BLaER1 (cell line): Measurements from ENCODE around the gene IGFALS.

ENCODE experiments used
- H3K27ac ChIP-seq: shearing (Covaris generic); formaldehyde crosslinking; 2 replicates; pipeline ENCODE4 v1.8.1; 2022
- H3K27me3 ChIP-seq: shearing (Covaris generic); formaldehyde crosslinking; 2 replicates; pipeline ENCODE4 v1.8.1; 2022
- H3K36me3 ChIP-seq: shearing (Covaris generic); formaldehyde crosslinking; 2 replicates; pipeline ENCODE4 v1.8.1; 2022
- H3K4me1 ChIP-seq: shearing (Covaris generic); formaldehyde crosslinking; 2 replicates; pipeline ENCODE4 v1.8.1; 2022
- H3K4me2 ChIP-seq: shearing (Covaris generic); formaldehyde crosslinking; 2 replicates; pipeline ENCODE4 v1.8.1; 2022
- H3K4me3 ChIP-seq: shearing (Covaris generic); formaldehyde crosslinking; 2 replicates; pipeline ENCODE4 v1.8.1; 2022
- H3K9ac ChIP-seq: shearing (Covaris generic); formaldehyde crosslinking; 2 replicates; pipeline ENCODE4 v1.8.1; 2022
- H3K9me3 ChIP-seq: shearing (Covaris generic); formaldehyde crosslinking; 2 replicates; pipeline ENCODE4 v1.8.1; 2022
- H4K20me1 ChIP-seq: shearing (Covaris generic); formaldehyde crosslinking; 2 replicates; pipeline ENCODE4 v1.8.1; 2022
- Cebpa-rat ChIP-seq: shearing (Covaris generic); IDR thresholded peaks from 2 replicates; pipeline ENCODE4 v1.8.1; 2022

The IGFALS gene

DNA sequence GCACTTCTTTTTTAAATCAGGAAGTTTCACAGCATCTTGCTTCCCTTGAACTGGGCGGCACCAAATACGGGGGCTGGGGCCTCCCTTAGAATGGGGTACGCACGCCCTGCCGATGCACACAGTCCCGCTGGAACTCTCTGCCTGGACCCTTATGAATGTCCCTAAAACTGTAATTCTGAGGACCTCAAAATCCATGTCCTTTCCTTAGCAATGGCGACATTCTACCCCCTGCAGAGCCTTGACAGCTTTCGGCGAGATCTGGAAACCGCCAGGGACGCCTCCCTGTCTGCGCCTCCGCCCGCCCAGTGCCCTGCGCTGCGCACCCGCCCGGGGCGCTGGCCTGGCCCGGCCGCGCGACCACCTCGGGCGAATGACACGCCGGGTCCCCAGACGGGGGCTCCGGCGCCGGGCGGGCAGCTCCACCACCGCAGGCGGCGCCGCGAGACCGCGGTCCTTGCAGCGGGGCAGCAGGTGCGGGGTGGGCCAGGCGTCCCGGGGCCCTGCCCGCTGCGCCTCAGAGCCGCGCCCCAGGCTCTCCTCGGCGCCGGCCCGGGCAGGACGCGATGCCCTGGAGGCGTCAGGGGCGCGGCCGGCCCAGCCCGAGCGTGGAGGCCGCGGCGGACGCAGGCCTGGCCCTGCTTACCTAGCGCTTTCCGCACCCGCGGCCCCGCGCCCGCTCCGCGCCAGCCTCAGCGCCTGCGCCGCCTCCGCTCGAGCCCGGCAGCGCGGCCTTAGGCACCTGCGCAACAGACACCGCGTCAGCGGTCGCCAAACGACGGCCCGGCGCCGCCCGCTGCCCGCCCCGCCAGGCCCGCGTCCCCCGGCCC is 32.6 kb upstream of the IGFALS start:
- peaks cover 52% of the 10 kb centered on the region for H4K20me1 ChIP-seq
- peak overlapping the region; percentile 93 for H3K4me2 ChIP-seq
- peaks cover 26% of the 10 kb centered on the region for H3K36me3 ChIP-seq
- no peak for TF ChIP-seq Cebpa-rat
- H3K9me3 ChIP-seq = no peaks in the 10 kb centered on the region
- no peaks in the 10 kb centered on the region for H3K27me3 ChIP-seq
- H3K4me3 ChIP-seq = peak overlapping the region; percentile 94
- H3K4me1 ChIP-seq = peaks cover 36% of the 10 kb centered on the region
- peak overlapping the region; percentile 84 for H3K9ac ChIP-seq
- H3K27ac ChIP-seq = peak overlapping the region; percentile 72

DNA sequence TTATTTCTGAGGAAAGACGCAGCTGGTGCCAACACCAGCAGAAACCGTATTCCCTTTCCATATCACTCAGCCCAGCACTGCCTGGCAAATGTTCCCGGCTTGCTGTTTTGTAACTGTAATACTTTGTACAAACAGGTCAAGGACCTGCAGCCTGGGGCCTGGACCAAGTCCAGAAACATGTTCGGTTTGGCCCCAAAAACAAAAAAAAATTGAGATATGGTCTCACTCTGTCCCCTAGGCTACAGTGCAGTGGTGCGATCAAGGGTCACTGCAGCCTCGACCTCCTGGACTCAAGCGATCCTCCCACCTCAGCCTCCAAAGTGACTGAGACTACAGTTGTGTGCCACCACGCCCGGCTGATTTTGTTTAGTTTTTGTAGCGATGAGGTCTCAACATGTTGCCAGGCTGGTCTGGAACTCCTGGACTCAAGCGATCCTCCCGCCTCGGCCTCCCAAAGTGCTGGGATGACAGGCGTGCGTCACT is 31.9 kb upstream of the IGFALS start:
- H3K9me3 ChIP-seq = no peaks in the 10 kb centered on the region
- no peak for TF ChIP-seq Cebpa-rat
- no peaks in the 10 kb centered on the region for H3K27me3 ChIP-seq
- H3K4me2 ChIP-seq = peak overlapping the region; percentile 93
- H3K4me3 ChIP-seq = peak overlapping the region; percentile 94
- H3K36me3 ChIP-seq = peaks cover 30% of the 10 kb centered on the region
- H3K9ac ChIP-seq = peak overlapping the region; percentile 84; the same call in 1 of the 2 replicates
- H3K4me1 ChIP-seq = peaks cover 36% of the 10 kb centered on the region
- H4K20me1 ChIP-seq = peaks cover 56% of the 10 kb centered on the region
- no peak overlapping the region for H3K27ac ChIP-seq

DNA sequence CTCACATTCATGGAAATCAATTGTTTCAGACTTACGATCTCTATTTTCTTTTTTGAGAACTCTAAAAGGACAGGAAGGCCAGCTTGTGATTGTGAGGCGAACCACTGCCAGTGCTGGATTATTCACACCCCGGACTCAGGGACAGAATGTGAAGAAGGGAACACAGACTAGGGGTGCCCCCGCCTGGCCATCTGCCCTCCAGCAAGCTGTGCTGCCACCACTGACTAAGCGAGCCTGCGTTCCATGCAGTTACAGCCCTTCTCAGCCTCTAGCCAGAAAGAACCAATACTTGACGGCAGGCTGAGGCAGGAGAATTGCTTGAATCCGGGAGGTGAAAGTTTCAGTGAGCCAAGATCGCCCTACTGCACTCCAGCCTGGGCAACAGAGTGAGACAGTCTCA is 30.3 kb upstream of the IGFALS start:
- no peaks in the 10 kb centered on the region for H3K27me3 ChIP-seq
- no peak overlapping the region for H3K4me2 ChIP-seq
- no peak for TF ChIP-seq Cebpa-rat
- H3K4me1 ChIP-seq = peaks cover 26% of the 10 kb centered on the region
- no peak overlapping the region for H3K4me3 ChIP-seq
- no peaks in the 10 kb centered on the region for H3K9me3 ChIP-seq
- no peak overlapping the region for H3K27ac ChIP-seq
- peaks cover 41% of the 10 kb centered on the region for H3K36me3 ChIP-seq
- H3K9ac ChIP-seq = no peak overlapping the region
- peaks cover 48% of the 10 kb centered on the region for H4K20me1 ChIP-seq

DNA sequence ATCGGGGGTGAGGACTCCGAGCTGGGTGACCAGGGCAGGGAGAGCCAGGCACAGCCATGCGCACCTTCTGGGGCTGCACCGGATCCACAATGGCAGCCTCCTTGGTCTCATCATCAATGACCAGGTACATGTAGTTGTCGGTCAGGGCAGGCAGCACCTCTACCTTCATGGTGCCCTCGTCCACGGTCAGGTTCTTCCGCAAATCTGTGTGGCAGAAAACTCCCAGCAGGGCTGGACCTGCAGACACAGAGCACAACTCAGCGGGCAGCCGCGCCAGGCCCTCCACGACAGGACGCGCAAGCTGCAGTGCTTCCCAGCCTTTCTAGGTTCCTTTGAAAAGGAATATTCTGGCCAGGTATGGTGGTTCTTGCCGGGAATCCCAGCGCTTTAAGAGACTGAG is 29.3 kb upstream of the IGFALS start:
- no peaks in the 10 kb centered on the region for H3K27me3 ChIP-seq
- peaks cover 46% of the 10 kb centered on the region for H4K20me1 ChIP-seq
- no peaks in the 10 kb centered on the region for H3K9me3 ChIP-seq
- no peak overlapping the region for H3K4me3 ChIP-seq
- no peak for TF ChIP-seq Cebpa-rat
- no peak overlapping the region for H3K9ac ChIP-seq
- peaks cover 52% of the 10 kb centered on the region for H3K36me3 ChIP-seq
- H3K4me1 ChIP-seq = peaks cover 16% of the 10 kb centered on the region
- H3K27ac ChIP-seq = no peak overlapping the region
- no peak overlapping the region for H3K4me2 ChIP-seq

DNA sequence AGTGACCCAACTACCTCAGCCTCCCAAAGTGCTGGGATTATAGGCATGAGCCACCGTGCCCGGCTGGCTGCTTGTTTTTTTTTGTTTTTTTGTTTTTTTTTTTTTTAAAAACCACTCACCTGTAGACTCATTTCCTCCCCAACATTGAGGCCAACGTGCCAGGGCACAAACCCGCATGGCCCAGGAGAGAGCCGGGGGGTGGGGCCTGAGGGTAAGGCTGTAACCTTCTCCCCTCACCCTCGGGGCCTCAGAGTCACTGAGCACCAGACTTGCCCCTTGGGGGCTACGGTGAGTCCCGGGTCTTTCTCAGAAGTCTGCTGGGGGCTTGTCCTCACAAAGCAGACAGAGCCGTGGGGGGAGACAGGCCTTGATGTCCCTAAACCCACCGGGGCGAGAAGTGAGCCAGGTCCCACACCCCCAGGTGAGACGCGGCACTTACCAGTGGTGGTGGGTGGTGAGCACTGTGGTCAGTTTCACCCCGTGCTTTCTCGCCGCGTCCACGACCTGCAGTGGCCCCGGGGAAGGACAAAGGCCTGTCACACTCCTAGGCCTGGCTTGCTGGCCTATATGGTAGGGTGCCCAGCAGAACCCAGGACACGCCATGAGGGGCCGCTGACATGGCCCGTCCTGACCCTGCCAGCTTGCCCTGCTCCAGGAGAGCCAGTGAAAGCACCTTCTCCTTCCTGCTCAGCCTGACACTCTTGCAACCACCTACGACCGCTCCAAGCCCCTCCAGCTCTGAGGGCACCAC is 28.5 kb upstream of the IGFALS start:
- H3K4me3 ChIP-seq = no peak overlapping the region
- H3K4me1 ChIP-seq = peaks cover 11% of the 10 kb centered on the region
- peaks cover 46% of the 10 kb centered on the region for H4K20me1 ChIP-seq
- no peaks in the 10 kb centered on the region for H3K9me3 ChIP-seq
- no peak overlapping the region for H3K4me2 ChIP-seq
- H3K27ac ChIP-seq = no peak overlapping the region
- no peaks in the 10 kb centered on the region for H3K27me3 ChIP-seq
- H3K36me3 ChIP-seq = peaks cover 59% of the 10 kb centered on the region
- TF ChIP-seq Cebpa-rat = no peak
- no peak overlapping the region for H3K9ac ChIP-seq

DNA sequence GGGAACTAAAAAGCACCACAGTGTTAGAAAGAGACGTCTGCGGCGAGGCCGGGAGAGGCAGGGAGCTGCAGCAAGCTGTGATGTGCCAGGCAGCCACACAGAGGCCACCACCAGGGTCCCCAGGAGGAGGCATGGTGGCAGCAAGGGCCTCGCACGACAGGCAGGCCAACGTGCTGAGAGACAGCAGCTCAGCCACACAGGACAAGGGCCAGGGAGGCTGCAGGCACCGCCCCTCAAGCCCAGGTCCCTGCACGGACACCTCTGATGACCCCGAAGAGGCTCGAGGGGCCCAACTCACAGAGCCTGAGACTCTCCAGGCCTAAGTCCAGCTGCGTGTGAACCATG is 27.4 kb upstream of the IGFALS start:
- Histone ChIP-seq H3K9ac (no peak overlapping the region), H3K27me3 (no peaks in the 10 kb centered on the region), H3K4me1 (peaks cover 9% of the 10 kb centered on the region), H3K27ac (no peak overlapping the region), H4K20me1 (peaks cover 41% of the 10 kb centered on the region), H3K36me3 (peaks cover 70% of the 10 kb centered on the region), H3K4me3 (no peak overlapping the region), H3K9me3 (no peaks in the 10 kb centered on the region), H3K4me2 (no peak overlapping the region)
- TF ChIP-seq Cebpa-rat = no peak

DNA sequence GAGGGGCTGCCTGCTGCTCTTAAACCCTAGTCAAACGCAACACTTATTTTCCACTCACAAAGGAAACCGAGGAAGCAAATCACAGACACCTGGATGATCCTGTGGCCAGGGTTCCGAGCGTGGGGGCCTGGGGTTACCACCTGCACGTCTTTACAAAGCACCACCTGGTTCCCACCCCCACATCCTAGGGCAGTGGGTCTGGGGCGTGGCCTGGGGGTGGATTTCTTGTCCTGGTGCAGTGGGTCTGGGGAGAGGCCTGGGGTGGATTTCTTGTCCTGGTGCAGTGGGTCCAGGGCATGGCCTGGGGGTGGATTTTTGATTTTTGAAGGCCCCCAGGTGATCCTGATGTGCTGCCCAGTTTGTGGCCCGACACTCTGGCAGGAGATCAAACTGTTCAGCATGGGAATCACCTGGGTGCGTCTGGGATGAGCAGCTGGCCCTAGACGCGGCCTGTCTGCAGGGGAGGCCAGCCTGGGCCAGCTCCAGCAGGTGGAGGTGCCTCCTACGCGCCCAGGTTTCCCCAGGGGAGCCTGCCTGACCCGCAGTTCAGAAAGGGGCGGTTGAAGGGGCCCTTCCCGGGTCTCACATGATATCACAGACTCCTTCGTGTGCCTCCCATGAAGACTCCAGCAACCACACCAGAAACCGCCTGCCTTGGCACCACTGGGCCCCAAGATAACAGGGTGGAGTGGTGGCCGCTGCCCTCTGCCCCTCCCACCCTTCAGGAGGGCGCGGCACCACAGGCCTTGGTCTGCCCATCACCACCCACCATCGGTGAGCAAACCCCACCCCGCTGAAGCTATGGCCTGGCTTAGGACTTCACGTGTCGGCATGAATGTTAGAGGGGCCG is 26.8 kb upstream of the IGFALS start:
- H3K27me3 ChIP-seq = no peaks in the 10 kb centered on the region
- no peak overlapping the region for H3K27ac ChIP-seq
- no peak for TF ChIP-seq Cebpa-rat
- H3K4me1 ChIP-seq = peaks cover 4% of the 10 kb centered on the region
- H3K9ac ChIP-seq = no peak overlapping the region
- H3K4me3 ChIP-seq = no peak overlapping the region
- H3K9me3 ChIP-seq = no peaks in the 10 kb centered on the region
- H4K20me1 ChIP-seq = peaks cover 38% of the 10 kb centered on the region
- no peak overlapping the region for H3K4me2 ChIP-seq
- peaks cover 76% of the 10 kb centered on the region for H3K36me3 ChIP-seq

DNA sequence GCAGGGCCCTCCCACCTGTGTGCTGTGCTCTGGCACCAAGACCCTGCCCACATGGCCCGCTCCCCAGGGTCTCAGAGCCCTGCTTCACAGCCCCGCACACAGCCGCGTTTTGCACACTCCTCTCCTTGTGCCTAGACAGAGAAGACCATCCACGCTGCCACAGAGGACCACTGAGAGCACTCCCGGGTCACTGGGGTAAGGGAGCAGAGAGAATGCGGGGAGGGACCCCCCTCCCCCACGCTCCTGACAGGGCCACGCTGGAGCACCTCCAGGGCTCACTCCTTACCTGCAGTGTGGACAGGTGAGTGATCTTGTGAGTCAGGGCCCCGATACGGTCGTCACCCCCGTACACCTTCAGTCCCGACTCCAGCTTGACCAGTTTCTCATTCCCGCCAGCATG is 26.1 kb upstream of the IGFALS start:
- Histone ChIP-seq H3K9me3 (no peaks in the 10 kb centered on the region), H3K4me2 (no peak overlapping the region), H3K4me3 (no peak overlapping the region), H3K4me1 (no peaks in the 10 kb centered on the region), H3K36me3 (peaks cover 80% of the 10 kb centered on the region), H3K27ac (no peak overlapping the region), H3K27me3 (no peaks in the 10 kb centered on the region), H4K20me1 (peaks cover 31% of the 10 kb centered on the region), H3K9ac (no peak overlapping the region)
- no peak for TF ChIP-seq Cebpa-rat

DNA sequence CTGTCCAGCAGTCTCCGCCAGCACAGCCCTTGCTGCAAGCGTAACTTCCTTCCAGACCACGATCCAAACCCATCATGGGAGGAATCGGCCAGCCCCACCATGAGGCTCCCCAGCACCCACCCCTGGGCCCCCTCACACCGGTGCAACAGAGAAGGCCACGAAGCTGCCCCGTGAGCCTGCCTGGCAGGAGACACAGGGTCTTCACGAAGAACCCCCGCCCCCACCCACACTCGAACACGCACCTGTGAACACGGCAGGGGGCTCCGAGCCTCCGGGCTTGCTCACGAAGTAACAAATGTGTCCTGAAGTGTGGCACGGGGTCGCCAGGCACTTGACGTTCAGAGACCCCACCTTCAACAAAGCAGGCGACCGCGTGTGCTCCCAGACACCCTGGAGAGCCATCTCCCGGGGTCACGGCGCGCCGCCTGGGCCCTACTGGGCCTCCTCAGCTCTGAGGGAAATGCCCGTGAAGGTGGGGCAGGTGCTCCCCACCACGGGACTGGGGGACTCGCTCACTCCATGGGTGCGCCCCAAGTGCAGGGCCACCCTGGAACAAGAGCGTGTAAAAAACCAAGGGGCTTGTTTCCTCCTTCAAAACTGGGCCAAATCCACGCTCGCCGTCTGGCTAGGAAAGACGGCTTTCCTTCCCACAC is 25.5 kb upstream of the IGFALS start:
- Histone ChIP-seq H3K36me3 (peaks cover 82% of the 10 kb centered on the region), H4K20me1 (peaks cover 25% of the 10 kb centered on the region)

More for the DNA sequence above, 25.5 kb upstream of the IGFALS start:
- Histone ChIP-seq H3K4me3 (no peak overlapping the region), H3K4me1 (no peaks in the 10 kb centered on the region), H3K27me3 (no peaks in the 10 kb centered on the region), H3K27ac (no peak overlapping the region), H3K9ac (no peak overlapping the region), H3K4me2 (no peak overlapping the region), H3K9me3 (no peaks in the 10 kb centered on the region)
- TF ChIP-seq Cebpa-rat = no peak
